ENCODE measurements around the gene CMIP. TPM values are rescaled to one million over a fixed set of nuclear protein-coding genes. Genes with fewer than 3 reads are reported as not detected.

CMIP gene
- total RNA-seq, 1 experiment from 2014 or later: 48.2 TPM

GRCh38 chr16:81472391-81472790, 27.8 kb downstream of the CMIP start:
- Histone ChIP-seq H2BK120ac (ENCODE audit: low read depth, low read length, poor library complexity, severe bottlenecking) (no peak overlapping the region), H4K20me1 (ENCODE audit: control insufficient read depth, insufficient read depth, insufficient read length) (peaks cover 4% of the 10 kb centered on the region), H3K9ac (ENCODE audit: extremely low read depth, insufficient read length, low read length) (no peak overlapping the region), H3K4me2 (ENCODE audit: insufficient read depth, insufficient read length, low read length) (no peak overlapping the region), H3K79me1 (ENCODE audit: insufficient read depth, low read depth, low read length, poor library complexity, severe bottlenecking) (peaks cover 8% of the 10 kb centered on the region), H4K8ac (replicated peaks; ENCODE audit: insufficient read length, low read depth, low read length) (no peak overlapping the region), H4K5ac (ENCODE audit: insufficient read length, low read depth, low read length) (no peak overlapping the region), H3T11ph (ENCODE audit: low read length) (no peak overlapping the region), H2AK5ac (ENCODE audit: insufficient read length, low read length) (no peak overlapping the region), H2BK5ac (ENCODE audit: insufficient read length, low read length) (no peak overlapping the region), H2BK15ac (ENCODE audit: low read depth, low read length) (no peak overlapping the region), H3K9me3 (ENCODE audit: control insufficient read depth, low read depth, low read length) (no peaks in the 10 kb centered on the region), H3K23me2 (ENCODE audit: insufficient read length, low read depth, low read length, poor library complexity, severe bottlenecking) (no peaks in the 10 kb centered on the region), H3K27ac (ENCODE audit: insufficient read length, low read depth, low read length) (no peak overlapping the region), H3K23ac (ENCODE audit: insufficient read length, low read depth, low read length) (no peak overlapping the region), H3K27me3 (ENCODE audit: insufficient read depth, low read length) (no peaks in the 10 kb centered on the region), H3K4me1 (ENCODE audit: insufficient read depth, low read length) (no peaks in the 10 kb centered on the region; the same call in 1 of the 2 replicates), H3K56ac (ENCODE audit: insufficient read length, low read depth, low read length) (no peak overlapping the region), H3K18ac (ENCODE audit: insufficient read length, low read depth, low read length) (no peak overlapping the region), H3K4ac (ENCODE audit: low read depth, low read length) (no peak overlapping the region), H3K14ac (ENCODE audit: insufficient read depth, low read length) (no peak overlapping the region; the same call in 1 of the 2 replicates), H2BK12ac (ENCODE audit: insufficient read length, low read depth, low read length) (no peak overlapping the region), H2BK20ac (ENCODE audit: low read depth, low read length, poor library complexity, severe bottlenecking) (no peak overlapping the region), H3K79me2 (ENCODE audit: insufficient read depth, low read length) (peaks cover 12% of the 10 kb centered on the region; the same call in 1 of the 2 replicates), H2AFZ (ENCODE audit: low read length) (no peak overlapping the region), H4K91ac (ENCODE audit: insufficient read length, low read depth, low read length) (no peak overlapping the region)
- H3K4me1 Mint-ChIP-seq: peaks cover 23 to 33% of the 10 kb centered on the region in 2 experiments
- no CpG with 5 or more reads among the region's 7 CpGs for WGBS (ENCODE audit: extremely low coverage, insufficient read length, low lambda C conversion rate)
- no peaks in the 10 kb centered on the region for H3K27me3 Mint-ChIP-seq (ENCODE audit: low read depth)
- no peaks in the 10 kb centered on the region for H3K9me3 Mint-ChIP-seq
- no peak for DNase-seq
- H3K4me3 Mint-ChIP-seq: no peak overlapping the region
- no peak for TF ChIP-seq CTCF (conservative IDR thresholded peaks at IDR 0.05)
- H3K36me3 Mint-ChIP-seq (ENCODE audit: insufficient read depth in 1 of 3, low read depth in 3 of 3): peaks cover 15 to 30% (median 28%) of the 10 kb centered on the region in 3 experiments
- peak overlapping the region in 1 of 3 experiments; percentile 73; a peak in 2 of 7 replicates for H3K27ac Mint-ChIP-seq

Data from H9 (cell line).